Myocyte (in vitro differentiated cells): Measurements from ENCODE around the gene TRIP4. TPM values are rescaled to one million over a fixed set of nuclear protein-coding genes. Genes with fewer than 3 reads are reported as not detected.
"Not testable (repeated sequence)": the region's sequence is repeated elsewhere in the genome, so short reads cannot be mapped to it uniquely, and the experiment has no call there.

Source experiments
- DNase-seq: peaks from one replicate; pipeline ENCODE4 v3.0.0-alpha.2; 2012; ENCODE audit warnings: low read depth
- total RNA-seq: library from RNA; depleted of rRNA; stranded (reverse); fragments of >200 nt; gene quantifications from 2 replicates; pipeline ENCODE4 v1.2.3, GENCODE V29; 2014

The TRIP4 gene
- total RNA-seq, 1 donor from 2014 or later: 8.3 TPM

DNA sequence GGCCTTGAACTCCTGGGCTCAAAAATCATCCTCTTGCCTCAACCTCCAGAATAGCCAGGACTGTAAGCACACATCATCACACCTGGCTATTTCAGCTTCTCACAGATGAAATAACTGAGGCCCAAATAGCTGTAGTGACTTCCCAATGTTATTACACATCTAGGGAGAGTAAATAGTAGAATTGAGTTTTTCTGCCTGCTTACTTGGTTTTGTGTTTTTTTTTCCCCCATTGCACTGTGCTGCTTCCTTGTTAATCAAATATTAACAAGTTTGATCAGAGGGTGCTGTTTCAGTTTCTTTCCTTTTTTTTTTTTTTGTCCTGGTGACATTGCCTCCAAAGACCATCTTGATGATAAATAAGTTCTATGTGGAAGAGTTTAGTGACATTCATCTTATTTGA lies 96.1 kb downstream of the TRIP4 start:
- no peak for DNase-seq

DNA sequence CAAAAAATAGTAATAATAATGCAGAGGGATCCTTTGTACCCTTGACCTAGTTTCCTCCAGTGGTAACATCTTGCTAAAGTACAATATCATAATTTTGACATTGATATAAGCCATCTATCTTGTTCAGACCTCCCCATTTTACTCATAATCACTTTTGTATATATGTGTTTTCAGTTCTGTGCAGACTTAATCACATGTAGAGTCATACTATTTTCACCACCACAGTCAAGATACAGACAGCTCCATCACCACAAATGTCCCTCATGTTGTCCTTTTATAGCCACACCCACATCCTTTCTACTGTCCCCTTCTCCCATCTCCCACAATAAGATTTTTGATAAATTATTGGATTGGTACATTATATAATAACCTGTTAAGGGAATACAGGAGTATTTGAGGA lies 98.2 kb downstream of the TRIP4 start:
- DNase-seq: no peak

DNA sequence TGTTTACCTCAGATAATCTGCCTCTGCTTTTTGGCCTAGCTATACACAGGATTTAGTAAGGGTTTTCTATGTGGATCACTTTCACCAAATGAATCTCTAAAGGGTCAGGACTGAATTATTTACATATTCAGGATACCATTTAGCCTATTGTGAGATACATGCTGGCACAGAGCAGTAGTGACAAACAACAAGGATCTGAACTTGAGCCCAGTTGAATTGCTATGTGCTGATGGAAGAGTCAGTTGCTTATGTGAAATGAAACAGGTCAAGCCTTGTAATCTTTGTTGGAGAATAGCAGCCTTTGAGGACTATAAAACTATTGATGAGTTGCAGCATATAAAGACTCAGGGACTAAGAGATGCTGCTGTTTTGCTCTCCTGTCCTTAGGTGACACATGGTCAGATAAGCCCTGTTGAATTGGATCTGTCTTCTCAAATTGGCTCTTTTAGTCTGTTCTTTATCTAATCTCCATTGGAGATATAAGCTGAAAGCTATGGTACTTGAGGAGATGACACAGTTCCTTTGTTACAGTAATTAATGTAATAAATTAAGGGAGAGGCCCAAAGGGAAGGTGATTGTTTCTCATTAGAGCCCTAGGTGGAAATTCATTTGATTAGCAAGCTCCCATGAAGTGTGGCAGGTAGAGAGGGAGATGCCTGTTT lies 103.1 kb downstream of the TRIP4 start:
- no peak for DNase-seq

DNA sequence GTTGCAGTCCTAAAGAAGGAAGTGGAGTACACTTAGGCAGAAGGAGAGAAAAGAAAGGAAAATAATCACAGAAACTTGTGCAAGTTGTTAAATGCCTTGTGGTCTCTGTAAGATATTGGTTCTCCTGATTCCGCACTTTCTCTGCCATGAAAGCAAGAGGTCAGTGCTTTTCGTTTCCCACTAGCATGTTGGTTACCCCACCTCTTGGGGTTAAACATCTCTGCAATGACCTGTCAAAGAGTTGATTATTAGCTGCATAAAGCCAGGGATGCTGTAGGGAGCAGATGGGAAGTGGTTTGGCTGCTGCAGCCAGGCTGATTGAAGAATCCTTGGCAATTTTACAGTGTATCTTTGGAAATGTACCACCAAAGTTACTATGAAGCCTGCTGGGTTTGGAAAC lies 106.0 kb downstream of the TRIP4 start:
- DNase-seq: no peak

DNA sequence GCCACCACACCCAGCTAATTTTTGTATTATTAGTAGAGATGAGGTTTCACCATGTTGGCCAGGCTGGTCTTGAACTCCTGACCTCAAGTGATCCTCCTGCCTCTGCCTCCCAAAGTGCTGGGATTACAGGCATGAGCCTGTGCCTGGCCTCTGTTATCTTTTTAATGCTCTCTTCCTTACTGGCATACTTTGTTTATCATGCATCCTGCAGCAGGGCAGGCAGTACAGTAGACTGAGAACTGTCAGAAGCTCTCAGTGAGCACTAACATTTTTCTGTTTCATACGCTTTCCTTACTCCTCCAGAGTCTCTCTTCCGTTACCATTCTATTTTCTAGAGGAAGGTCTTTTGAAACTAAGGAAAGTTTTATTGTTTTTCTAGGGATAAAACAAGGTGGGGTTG lies 108.3 kb downstream of the TRIP4 start:
- not testable (repeated sequence) for DNase-seq

DNA sequence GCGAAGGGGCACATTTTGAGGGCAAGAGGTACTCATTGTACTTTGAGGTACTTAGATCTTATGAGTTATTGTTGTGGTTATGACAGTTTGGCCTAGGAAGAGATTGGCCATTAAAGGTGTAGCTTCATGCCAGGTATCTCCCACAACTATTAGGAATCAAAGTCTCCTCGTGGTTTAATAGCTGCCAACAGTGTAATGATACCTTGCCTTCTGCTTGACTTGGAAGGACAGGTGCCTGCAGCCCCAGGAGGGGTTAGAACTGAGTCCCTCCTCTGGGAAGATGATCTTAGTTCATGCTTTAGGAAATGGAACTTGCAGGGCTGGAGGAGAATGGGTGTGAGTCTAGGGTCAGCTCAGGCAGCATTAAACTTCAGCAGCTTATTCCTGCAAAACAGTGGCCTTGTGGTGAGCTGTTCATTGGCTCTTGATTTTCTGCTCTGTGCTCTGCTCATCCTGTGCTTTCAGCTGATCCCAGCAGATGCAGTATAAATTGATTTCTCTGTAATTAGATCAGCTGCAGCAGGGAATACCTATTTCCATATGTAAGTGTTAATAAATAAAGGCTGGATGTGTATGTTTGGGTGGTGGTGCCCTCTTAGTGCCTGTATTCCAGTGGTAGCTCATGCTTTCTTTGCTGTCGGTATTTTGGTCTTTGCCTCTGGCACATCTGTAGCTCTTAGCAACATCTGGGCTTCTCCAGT lies 113.2 kb downstream of the TRIP4 start:
- DNase-seq: no peak

DNA sequence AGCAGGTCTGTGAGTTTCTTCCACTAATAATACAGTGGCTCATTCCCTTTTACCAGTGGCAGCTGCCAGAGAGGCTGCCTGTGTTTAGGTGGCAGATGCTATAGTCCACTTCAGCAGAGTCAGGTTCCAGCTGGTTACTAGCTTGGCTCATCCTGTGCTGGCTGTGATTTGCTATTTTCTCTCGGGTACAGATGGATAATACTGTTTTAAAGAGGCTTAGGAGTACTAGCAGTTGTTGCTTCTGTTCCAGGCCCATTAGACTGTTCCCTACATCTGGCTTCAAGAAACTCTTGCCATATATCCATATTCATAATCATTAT lies 113.7 kb downstream of the TRIP4 start:
- peak; percentile 57 for DNase-seq

DNA sequence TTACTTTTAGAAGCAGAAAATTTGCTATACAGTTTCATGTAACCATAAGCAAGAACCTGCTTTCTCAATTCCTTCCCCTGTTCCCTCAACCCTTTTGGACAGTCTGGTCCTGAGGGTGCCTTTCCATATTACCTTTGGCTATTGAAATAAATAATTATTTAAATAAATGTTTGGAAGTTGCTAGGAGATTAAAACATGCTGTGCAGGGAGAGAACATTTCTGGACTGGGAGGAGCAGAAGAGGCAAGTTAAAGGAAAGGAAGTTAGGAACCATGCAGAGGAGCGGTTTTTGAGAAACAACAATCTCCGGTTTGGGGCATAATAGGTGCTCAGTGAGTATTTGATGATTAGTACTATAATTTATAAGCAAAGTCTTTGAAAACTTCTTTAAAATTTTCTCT lies 114.5 kb downstream of the TRIP4 start:
- DNase-seq: no peak

DNA sequence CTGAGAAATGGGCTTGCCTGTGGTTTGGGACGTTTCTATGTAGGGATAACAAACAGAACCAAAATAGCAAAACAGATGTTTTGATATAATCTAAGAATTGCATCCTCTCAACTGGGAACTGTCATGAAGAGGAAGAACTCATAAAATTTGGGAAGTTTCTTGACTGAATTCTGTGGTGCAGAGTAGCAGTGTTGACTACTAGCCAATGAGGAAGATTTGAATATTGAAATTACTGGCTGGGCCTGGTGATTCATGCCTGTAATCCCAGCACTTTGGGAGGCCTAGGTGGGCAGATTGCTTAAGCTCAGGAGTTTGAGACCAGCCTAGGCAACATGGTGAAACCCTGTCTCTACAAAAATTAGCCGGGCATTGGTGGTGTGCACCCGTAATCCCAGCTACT lies 114.9 kb downstream of the TRIP4 start:
- DNase-seq: no peak

DNA sequence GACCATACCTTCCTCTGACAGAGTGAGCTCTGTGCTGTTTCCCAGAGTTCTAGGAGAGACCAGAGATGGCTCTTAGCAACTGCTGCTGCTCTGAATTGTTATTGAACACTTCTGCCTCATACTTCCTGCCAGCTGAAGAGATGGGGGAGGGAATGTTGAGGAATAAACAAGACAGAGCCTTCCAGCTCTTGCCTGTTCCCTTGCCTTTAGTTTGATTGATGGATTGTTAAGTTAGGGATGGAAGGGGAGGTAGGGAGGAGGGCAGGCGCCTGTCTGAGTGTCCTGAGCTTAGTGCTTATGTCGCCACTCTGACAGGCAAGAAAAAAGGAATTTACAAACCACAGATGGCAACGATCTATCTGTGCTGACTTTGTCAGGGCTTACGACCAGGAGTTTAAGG lies 115.6 kb downstream of the TRIP4 start:
- DNase-seq: peak; percentile 50

DNA sequence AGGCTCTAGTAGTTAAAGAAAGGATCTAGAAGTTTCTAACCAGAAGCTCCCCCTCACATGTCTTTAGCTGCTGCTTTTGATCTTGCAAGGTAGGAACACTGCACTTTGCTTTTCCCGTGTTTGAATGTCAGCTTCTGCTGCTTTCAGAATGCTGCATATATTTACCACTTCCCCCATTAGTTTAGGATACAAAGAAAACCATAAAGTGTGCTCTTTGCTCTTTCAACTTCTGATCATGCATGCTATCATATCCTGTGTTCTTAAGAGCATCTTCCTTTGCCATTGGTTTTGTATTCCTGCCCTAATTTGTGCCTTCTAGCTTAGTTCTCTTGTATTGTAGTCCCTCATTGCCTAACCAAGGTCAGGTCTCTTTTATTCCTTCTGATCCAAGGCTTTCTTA lies 116.0 kb downstream of the TRIP4 start:
- no peak for DNase-seq

Other genes starting within 250 kb of the TRIP4 start
- gene SNX22, start 236.1 kb upstream of the TRIP4 start, total RNA-seq: 0.16 TPM in 1 of 2 replicates, not detected in the other
- 215 and 241 TPM in 2 replicates for gene PPIB, start 224.8 kb upstream of the TRIP4 start, total RNA-seq
- 19.3 and 22.1 TPM in 2 replicates for gene CSNK1G1, start 31.7 kb upstream of the TRIP4 start, total RNA-seq
- gene PCLAF, start 6.4 kb upstream of the TRIP4 start, total RNA-seq: 2.7 and 4.9 TPM in 2 replicates
- gene ZNF609, start 72.7 kb downstream of the TRIP4 start, total RNA-seq: 16.2 and 16.6 TPM in 2 replicates